Endothelial cell of umbilical vein (primary cell): ENCODE measurements around the gene PRSS22. TPM values are rescaled to one million over a fixed set of nuclear protein-coding genes. Genes with fewer than 3 reads are reported as not detected.

Experiments
- BruUV-seq: library from RNA; stranded (reverse); fragments of 400-500 nt; replicated peaks from 2 replicates; lab custom pipeline; 2021; lab: Mats Ljungman, UMichigan
- CTCF ChIA-PET: fragments of 300-600, 350-600 bp; sonication (Branson Sonifier 250); formaldehyde crosslinking; loops from one replicate; lab custom pipeline; 2021; ENCODE audit warnings: antibody characterized with exemption, inconsistent platforms; lab: Charles Lee
- POLR2A ChIA-PET: fragments of 300-600, 350-600 bp; sonication (Branson Sonifier 250); formaldehyde crosslinking; loops from one replicate; lab custom pipeline; 2021; ENCODE audit warnings: antibody characterized with exemption, inconsistent platforms; lab: Charles Lee
- DNase-seq: peaks from one replicate; pipeline ENCODE4 v3.0.0-alpha.2; 2011; ENCODE audit warnings: low read depth, low spot score
- FAIRE-seq: peaks from 2 replicates; lab custom pipeline; 2011; peaks lifted over from hg19 to GRCh38; lab: Jason Lieb, UNC
- H2AFZ ChIP-seq: 2 replicates; pipeline ENCODE4 v1.6.0; 2012; ENCODE audit warnings: low read depth, low read length, control low read depth, inconsistent platforms
- H3K27ac ChIP-seq: 2 replicates; pipeline ENCODE4 v1.5.1; 2011; ENCODE audit warnings: low read depth, mild to moderate bottlenecking, control low read depth, low read length, moderate library complexity; ENCODE audit not compliant: insufficient read depth
- H3K27me3 ChIP-seq, 2 experiments: 2 replicates each; pipeline versions ENCODE4 v1.6.0 to v1.6.1; 2011; ENCODE audit warnings: low read length in 2 of 2, mixed read lengths in 1 of 2; ENCODE audit not compliant: control insufficient read depth in 2 of 2, insufficient read depth in 2 of 2
- H3K36me3 ChIP-seq, 2 experiments: 2 replicates in 1 of 2; 3 replicates in 1 of 2; pipeline ENCODE4 v1.5.1; 2011; ENCODE audit warnings: low read length in 2 of 2, mild to moderate bottlenecking in 1 of 2, moderate library complexity in 1 of 2; ENCODE audit not compliant: control insufficient read depth in 2 of 2, insufficient read depth in 2 of 2; ENCODE audit errors: extremely low read depth in 1 of 2
- H3K4me1 ChIP-seq: 3 replicates; pipeline ENCODE4 v1.5.1; 2011; ENCODE audit warnings: mild to moderate bottlenecking, low read length; ENCODE audit not compliant: control insufficient read depth, insufficient read depth; ENCODE audit errors: extremely low read depth
- H3K4me2 ChIP-seq: 2 replicates; pipeline ENCODE4 v1.6.1; 2011; ENCODE audit warnings: low read length, control low read depth, mixed read lengths; ENCODE audit not compliant: insufficient read depth
- H3K4me3 ChIP-seq, 3 experiments: fragments of 200-600 bp in 1 of 3; sonication (generic), shearing (Covaris generic) in 1 of 3; replicated peaks in 1 of 3; 2 replicates each; pipeline ENCODE4 v1.5.1; 2011 to 2016; ENCODE audit warnings: control low read depth in 3 of 3, low read length in 3 of 3, mild to moderate bottlenecking in 2 of 3, inconsistent platforms in 1 of 3, low read depth in 1 of 3, moderate library complexity in 1 of 3; ENCODE audit not compliant: insufficient read depth in 1 of 3
- H3K79me2 ChIP-seq: 2 replicates; pipeline ENCODE4 v1.6.0; 2012; ENCODE audit warnings: low read length, inconsistent platforms; ENCODE audit not compliant: control insufficient read depth, insufficient read depth
- H3K9ac ChIP-seq: replicated peaks from 2 replicates; pipeline ENCODE3; 2011; ENCODE audit warnings: low read length, control low read depth; ENCODE audit not compliant: insufficient read depth; ENCODE audit errors: extremely low read depth
- H3K9me1 ChIP-seq: replicated peaks from 3 replicates; pipeline ENCODE4 v1.6.0; 2011; ENCODE audit warnings: mild to moderate bottlenecking, low read length; ENCODE audit not compliant: control insufficient read depth, insufficient read depth; ENCODE audit errors: extremely low read depth
- H3K9me3 ChIP-seq: replicated peaks from 2 replicates; pipeline ENCODE4 v1.5.1; 2012; ENCODE audit warnings: low read length, inconsistent platforms; ENCODE audit not compliant: control insufficient read depth, insufficient read depth
- H4K20me1 ChIP-seq: replicated peaks from 2 replicates; pipeline ENCODE3; 2011; ENCODE audit warnings: mild to moderate bottlenecking, low read length; ENCODE audit not compliant: control insufficient read depth, insufficient read depth; ENCODE audit errors: extremely low read depth
- CTCF ChIP-seq, 2 donors: IDR thresholded peaks; 1 replicate in 1 of 2; 2 replicates in 1 of 2; pipeline ENCODE4 v1.5.1; 2011; ENCODE audit warnings: low read length in 2 of 2, mild to moderate bottlenecking in 2 of 2, moderate library complexity in 2 of 2, control low read depth in 1 of 2, inconsistent platforms in 1 of 2, low read depth in 1 of 2; ENCODE audit not compliant: insufficient read depth in 1 of 2; ENCODE audit errors: extremely low read depth in 1 of 2
- EZH2 ChIP-seq: IDR thresholded peaks from 2 replicates; pipeline ENCODE4 v1.6.1; 2012; ENCODE audit warnings: borderline replicate concordance, low read depth, mild to moderate bottlenecking, moderate library complexity, low read length, inconsistent platforms; ENCODE audit not compliant: severe bottlenecking
- FOS ChIP-seq: IDR thresholded peaks from 2 replicates; pipeline ENCODE4 v1.6.1; 2011; ENCODE audit warnings: mild to moderate bottlenecking, low read length, moderate library complexity, borderline replicate concordance; ENCODE audit not compliant: insufficient read depth
- GATA2 ChIP-seq: IDR thresholded peaks from 2 replicates; pipeline ENCODE4 v1.7.0; 2011; ENCODE audit warnings: low read depth, mild to moderate bottlenecking, moderate library complexity, mixed read lengths, low read length; ENCODE audit not compliant: insufficient read length, insufficient read depth
- JUN ChIP-seq: IDR thresholded peaks from 2 replicates; pipeline ENCODE4 v1.6.1; 2011; ENCODE audit warnings: borderline replicate concordance, low read depth; ENCODE audit not compliant: insufficient read length, insufficient read depth
- MAX ChIP-seq: IDR thresholded peaks from 2 replicates; pipeline ENCODE4 v1.6.1; 2011; ENCODE audit not compliant: insufficient read depth, insufficient read length
- MYC ChIP-seq: IDR thresholded peaks from one replicate; pipeline ENCODE4 v1.6.1; 2011; ENCODE audit warnings: mild to moderate bottlenecking, low read depth, low read length
- POLR2A ChIP-seq: IDR thresholded peaks from 2 replicates; pipeline ENCODE4 v1.6.1; 2012; ENCODE audit warnings: low read depth, mild to moderate bottlenecking, control low read depth, low read length
- POLR2AphosphoS5 ChIP-seq: IDR thresholded peaks from 2 replicates; pipeline ENCODE4 v1.6.1; 2012; ENCODE audit warnings: low read depth, mild to moderate bottlenecking, control low read depth, low read length, moderate library complexity; ENCODE audit not compliant: insufficient read depth
- dilution Hi-C: fragments of 300-500 bp; cut with MboI; formaldehyde crosslinking; loops from one replicate; pipeline ENCODE4 v1.15.0; 2019; ENCODE audit warnings: low sequenced_read_pairs; ENCODE audit not compliant: extremely low pct_ligation_motif_present
- intact Hi-C: fragments of 100-400 bp; cut with micrococcal nuclease; formaldehyde crosslinking; loops from one replicate; pipeline ENCODE4 v1.10.0; 2022
- polyA plus RNA-seq, 4 experiments: library from polyadenylated mRNA; depleted of rRNA in 3 of 4; stranded (reverse) in 3 of 4; unstranded in 1 of 4; fragments of >200 nt; gene quantifications; 2 replicates each; pipeline versions ENCODE4 v1.2.1 to v1.2.3, GENCODE V29; 2011 to 2012; ENCODE audit warnings: missing spikeins in 1 of 4
- total RNA-seq: library from RNA; stranded (reverse); gene quantifications from 2 replicates; pipeline ENCODE4 v1.2.3, GENCODE V29; 2021

The PRSS22 gene
- total and polyA plus RNA-seq, 2 donors (not counting 3 experiments of a cell fraction or from before 2014, with no cell fraction given): not detected

- Histone ChIP-seq H3K36me3 (no peaks in the 10 kb centered on the region), H2AFZ (no peak overlapping the region), H3K9me1 (no peaks in the 10 kb centered on the region), H3K27me3 (no peaks in the 10 kb centered on the region), H3K4me1 (peaks cover 1% of the 10 kb centered on the region), H3K4me2 (no peak overlapping the region), H3K9ac (no peak overlapping the region), H3K79me2 (no peaks in the 10 kb centered on the region), H3K9me3 (no peaks in the 10 kb centered on the region), H4K20me1 (no peaks in the 10 kb centered on the region), H3K4me3 (no peak overlapping the region), H3K27ac (no peak overlapping the region)
- dilution Hi-C loops: no loop called here
- POLR2A ChIA-PET: no interaction called here
- CTCF ChIA-PET: interaction anchor here (1.8 kb wide), 1 partner anchor 14 kb away, joined by 7 read pairs; no protein-coding TSS in a partner anchor
- DNase-seq: no peak
- intact Hi-C loops: no loop called here
- FAIRE-seq: no peak
- no TSS peak for BruUV-seq
- no peak for TF ChIP-seq MYC
- no peak for TF ChIP-seq CTCF (IDR thresholded peaks at IDR 0.05; ENCODE audit: extremely low read depth in 1 of 2, insufficient read depth in 1 of 2, low read depth in 1 of 2, low read length in 2 of 2)
- no peak for TF ChIP-seq GATA2
- TF ChIP-seq POLR2A: no peak
- TF ChIP-seq FOS: no peak
- no peak for TF ChIP-seq EZH2
- no peak for TF ChIP-seq JUN
- TF ChIP-seq MAX: no peak
- TF ChIP-seq POLR2AphosphoS5: no peak
Observed at GRCh38 chr16:2825049-2825742, 32.8 kb downstream of the PRSS22 start.
